Upper lobe of left lung (tissue), 6 donors: Measurements from ENCODE around the gene CFAP43. TPM values are rescaled to one million over a fixed set of nuclear protein-coding genes. Genes with fewer than 3 reads are reported as not detected.

Source experiments
- ATAC-seq, 2 donors: fragments of 200-7000 bp; cut with Tn5 transposase; one replicate each; pipeline ENCODE4 v1.9.1; 2022; ENCODE audit warnings: mild to moderate bottlenecking in 2 of 2, moderate library complexity in 2 of 2; ENCODE audit not compliant: low FRiP score in 2 of 2
- DNase-seq, 2 donors: peaks; one replicate each; pipeline ENCODE4 v3.0.0-alpha.2; 2019 to 2020
- H3K27ac ChIP-seq, 4 donors: fragments of 200-600 bp; sonication (generic); one replicate each; pipeline ENCODE4 v1.5.1; 2016 to 2019
- H3K27me3 ChIP-seq, 4 donors: fragments of 200-600 bp; sonication (generic); one replicate each; pipeline ENCODE4 v1.5.1; 2017 to 2019
- H3K36me3 ChIP-seq, 4 donors: fragments of 200-600 bp; sonication (generic); one replicate each; pipeline ENCODE4 v1.5.1; 2016 to 2019
- H3K4me1 ChIP-seq, 4 donors: fragments of 200-600 bp; sonication (generic); one replicate each; pipeline ENCODE4 v1.5.1; 2018 to 2019
- H3K4me3 ChIP-seq, 4 donors: fragments of 200-600 bp; sonication (generic); one replicate each; pipeline ENCODE4 v1.5.1; 2017 to 2019; ENCODE audit warnings: mild to moderate bottlenecking in 2 of 4, moderate library complexity in 1 of 4
- H3K9me3 ChIP-seq, 4 donors: fragments of 200-600 bp; sonication (generic); one replicate each; pipeline ENCODE4 v1.5.1; 2018 to 2019
- EP300 ChIP-seq, 4 donors: sonication (generic); formaldehyde crosslinking; IDR thresholded peaks; one replicate each; pipeline ENCODE4 v1.5.1; 2017; ENCODE audit warnings: antibody characterized with exemption in 4 of 4, control low read depth in 2 of 4
- POLR2A ChIP-seq, 4 donors: fragments of 450-650 bp; IDR thresholded peaks; one replicate each; pipeline ENCODE4 v1.5.1; 2016 to 2017; ENCODE audit warnings: antibody characterized with exemption in 4 of 4, mild to moderate bottlenecking in 2 of 4
- POLR2AphosphoS5 ChIP-seq, 2 donors: sonication (generic); formaldehyde crosslinking; IDR thresholded peaks; one replicate each; pipeline ENCODE4 v1.5.1; 2017; ENCODE audit warnings: antibody characterized with exemption in 2 of 2
- whole genome bisulfite sequencing, 2 donors: methylation state at CpG; one replicate each; pipeline ENCODE4 v1.1.5; 2017 to 2018; 5-methylcytosine and 5-hydroxymethylcytosine counted together
- total RNA-seq, 6 donors: library from RNA; depleted of rRNA in 4 of 6; stranded (reverse); fragments of >200 nt in 4 of 6; gene quantifications; one replicate each; pipeline versions ENCODE4 v1.1.0 to v1.2.1, GENCODE V29; 2016 to 2021
- TF ChIP-seq, protein P1 (sequence below), 6 experiments: fragments of 450-650 bp in 4 of 6; fragments of 200-600 bp in 2 of 6; sonication (generic) in 2 of 6; IDR thresholded peaks; one replicate each; pipeline ENCODE4 v1.5.1; 2016 to 2019; ENCODE audit warnings: antibody characterized with exemption in 6 of 6
- donor health status: DM: no; HTN: no; CAD: no; lungs with moderate emphysema.
- donor health status: DM: no; HTN: yes; CAD: no; lungs with severe emphysema.

Gene CFAP43
- total RNA-seq, 6 donors from 2014 or later, result 0.69 to 121 (median 10.0) TPM

DNA sequence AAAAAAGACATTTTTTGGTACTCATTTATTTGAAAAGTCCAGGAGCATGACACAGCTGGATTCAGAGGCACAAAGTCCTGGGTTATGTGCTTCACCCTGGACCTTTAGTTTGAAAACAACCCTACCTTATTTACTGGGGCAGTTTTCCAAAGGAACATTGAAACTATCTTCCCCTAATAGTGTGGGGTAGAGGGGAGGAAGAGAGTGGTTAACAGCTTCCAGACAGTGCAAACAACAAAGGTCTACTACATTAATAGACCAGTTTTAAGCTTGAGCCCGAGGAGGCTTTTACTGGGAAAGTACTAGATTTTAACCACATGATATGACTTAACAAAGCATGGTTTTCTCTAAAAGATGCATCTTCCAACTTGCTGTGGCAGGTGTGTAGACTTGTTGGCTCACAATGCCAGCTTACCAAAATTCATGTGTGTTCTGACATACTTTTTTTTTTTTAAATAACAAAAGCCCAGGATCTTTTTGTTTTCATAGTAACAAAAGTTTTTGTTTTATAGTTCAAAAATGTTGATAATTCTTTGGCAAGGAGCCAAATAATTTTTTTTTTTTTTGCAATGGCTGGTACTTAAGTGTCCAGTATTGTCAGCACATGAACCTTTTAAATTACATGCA lies 24.3 kb upstream of the CFAP43 start:
- Histone ChIP-seq H3K4me3 (peak overlapping the region in 3 of 4 donors; percentile 87 to 96 (median 94)), H3K9me3 (no peaks in the 10 kb centered on the region), H3K36me3 (peaks cover 19 to 42% (median 26%) of the 10 kb centered on the region in 4 donors), H3K27me3 (no peaks in the 10 kb centered on the region), H3K4me1 (peaks cover 57 to 64% (median 59%) of the 10 kb centered on the region in 4 donors), H3K27ac (peak overlapping the region; percentile 98 to 99 (median 99))
- WGBS, 2 donors, result 13 to 25% methylated on average over 1 of the region's 1 CpG
- ATAC-seq (no peak), DNase-seq (no peak)
- TF ChIP-seq POLR2AphosphoS5 (IDR thresholded peaks at IDR 0.05), result no peak
- no peak for TF ChIP-seq EP300 (IDR thresholded peaks at IDR 0.05)
- no peak for TF ChIP-seq POLR2A (IDR thresholded peaks at IDR 0.05)
- TF ChIP-seq, protein P1, sequence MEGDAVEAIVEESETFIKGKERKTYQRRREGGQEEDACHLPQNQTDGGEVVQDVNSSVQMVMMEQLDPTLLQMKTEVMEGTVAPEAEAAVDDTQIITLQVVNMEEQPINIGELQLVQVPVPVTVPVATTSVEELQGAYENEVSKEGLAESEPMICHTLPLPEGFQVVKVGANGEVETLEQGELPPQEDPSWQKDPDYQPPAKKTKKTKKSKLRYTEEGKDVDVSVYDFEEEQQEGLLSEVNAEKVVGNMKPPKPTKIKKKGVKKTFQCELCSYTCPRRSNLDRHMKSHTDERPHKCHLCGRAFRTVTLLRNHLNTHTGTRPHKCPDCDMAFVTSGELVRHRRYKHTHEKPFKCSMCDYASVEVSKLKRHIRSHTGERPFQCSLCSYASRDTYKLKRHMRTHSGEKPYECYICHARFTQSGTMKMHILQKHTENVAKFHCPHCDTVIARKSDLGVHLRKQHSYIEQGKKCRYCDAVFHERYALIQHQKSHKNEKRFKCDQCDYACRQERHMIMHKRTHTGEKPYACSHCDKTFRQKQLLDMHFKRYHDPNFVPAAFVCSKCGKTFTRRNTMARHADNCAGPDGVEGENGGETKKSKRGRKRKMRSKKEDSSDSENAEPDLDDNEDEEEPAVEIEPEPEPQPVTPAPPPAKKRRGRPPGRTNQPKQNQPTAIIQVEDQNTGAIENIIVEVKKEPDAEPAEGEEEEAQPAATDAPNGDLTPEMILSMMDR (IDR thresholded peaks at IDR 0.05), result no peak

DNA sequence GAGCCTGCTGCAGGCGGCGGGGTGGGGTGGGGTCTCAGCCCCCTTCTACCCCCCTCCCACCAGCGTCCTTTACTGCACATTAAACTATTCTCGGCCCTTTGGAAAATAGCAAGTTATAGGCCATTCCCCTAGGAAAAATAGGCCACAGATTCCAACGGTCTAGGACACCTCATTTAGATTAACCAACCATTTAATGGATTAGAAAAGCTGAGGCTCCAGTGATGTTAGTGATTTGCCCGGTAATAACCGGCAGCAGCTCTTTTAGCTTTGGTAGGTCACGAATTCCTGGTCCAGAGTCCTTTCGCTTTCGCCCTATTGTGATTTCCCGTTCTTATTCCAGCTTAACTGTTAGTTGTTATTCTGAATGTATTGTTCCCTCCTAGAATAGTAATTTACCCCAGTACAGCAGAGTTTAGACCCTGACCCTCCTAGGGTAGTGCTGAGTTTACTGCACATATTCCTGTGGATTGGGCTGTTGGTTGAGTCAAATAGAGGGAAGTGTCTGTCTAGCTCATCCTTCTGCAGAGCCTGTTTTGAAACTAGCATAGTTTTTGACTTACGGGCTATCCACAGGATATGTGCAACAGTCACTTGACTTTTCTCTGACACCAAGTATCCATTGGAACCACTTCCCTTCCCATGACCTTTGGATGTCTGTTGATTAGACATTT lies 23.3 kb upstream of the CFAP43 start:
- Histone ChIP-seq H3K36me3 (peaks cover 14 to 33% (median 20%) of the 10 kb centered on the region in 4 donors), H3K9me3 (no peaks in the 10 kb centered on the region), H3K4me3 (peak overlapping the region; percentile 87 to 96 (median 94)), H3K27ac (peak overlapping the region; percentile 98 to 99 (median 99)), H3K4me1 (peaks cover 47 to 54% (median 49%) of the 10 kb centered on the region in 4 donors), H3K27me3 (no peaks in the 10 kb centered on the region)
- peak in 3 of 4 donors; percentile 62 to 89 (median 65) for TF ChIP-seq POLR2A (IDR thresholded peaks at IDR 0.05)
- TF ChIP-seq, protein P1 (IDR thresholded peaks at IDR 0.05), result no peak
- TF ChIP-seq EP300 (IDR thresholded peaks at IDR 0.05), result peak in 1 of 4 donors; percentile 76
- peak; percentile 78 to 89 for TF ChIP-seq POLR2AphosphoS5 (IDR thresholded peaks at IDR 0.05)
- 0% methylated on average over 9 to 12 of the region's 12 CpGs for WGBS, 2 donors
- peak; percentile 77 to 79 for ATAC-seq
- no peak for DNase-seq

DNA sequence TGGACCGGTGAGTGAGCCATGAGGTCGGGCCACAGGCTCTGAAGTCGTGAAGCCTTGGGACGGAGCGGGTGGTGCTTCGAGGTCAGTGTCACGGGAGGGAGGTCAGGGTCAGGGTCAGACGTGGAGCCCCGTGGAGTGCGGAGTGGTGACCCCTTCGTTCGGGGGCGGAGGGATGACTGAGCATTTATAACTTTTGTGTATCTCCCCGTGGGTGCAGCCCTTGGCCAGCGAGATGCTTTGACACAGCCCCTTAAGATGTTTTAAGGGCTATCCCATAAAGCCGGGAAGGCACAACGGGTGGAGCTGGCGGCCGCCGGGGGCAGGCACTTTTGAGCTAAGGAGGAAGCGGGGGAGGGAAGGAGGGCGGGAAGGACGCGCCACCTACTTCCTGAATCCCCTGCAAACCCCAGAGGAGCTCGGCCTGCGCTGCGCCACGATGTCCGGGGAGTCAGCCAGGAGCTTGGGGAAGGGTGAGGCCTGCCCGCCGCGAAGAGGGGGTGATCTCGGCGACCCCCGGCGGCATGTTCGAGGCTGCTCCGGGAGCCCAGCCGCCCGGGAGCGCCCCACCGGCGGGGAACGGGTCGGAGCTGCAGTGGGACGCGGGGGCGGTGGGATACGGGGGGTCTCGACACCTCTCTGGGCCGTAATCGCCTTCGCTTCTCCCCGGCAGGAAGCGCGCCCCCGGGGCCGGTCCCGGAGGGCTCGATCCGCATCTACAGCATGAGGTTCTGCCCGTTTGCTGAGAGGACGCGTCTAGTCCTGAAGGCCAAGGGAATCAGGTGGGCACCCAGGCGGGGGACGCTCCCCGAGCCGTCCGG lies 22.5 kb upstream of the CFAP43 start, which contains the start of gene GSTO1:
TSS of gene GSTO1 (plus strand) at position 400 of the 818 bp plus-strand sequence. CDS start at position 437, 37 bp downstream.
- DNase-seq (peak; percentile 93), ATAC-seq (peak; percentile 91 to 96)
- TF ChIP-seq POLR2A (IDR thresholded peaks at IDR 0.05) (peak in 3 of 4 donors; percentile 83 to 95 (median 87)), EP300 (IDR thresholded peaks at IDR 0.05) (peak in 1 of 4 donors; percentile 24), POLR2AphosphoS5 (IDR thresholded peaks at IDR 0.05) (peak; percentile 93 to 97)
- TF ChIP-seq, protein P1 (IDR thresholded peaks at IDR 0.05), result peak in 2 of 6 experiments; percentile 8 to 19
- no peaks in the 10 kb centered on the region for H3K9me3 ChIP-seq
- no peaks in the 10 kb centered on the region for H3K27me3 ChIP-seq
- H3K27ac ChIP-seq, result peak within 1 kb of the TSS; percentile 98 to 99 (median 99)
- H3K4me1 ChIP-seq, result peaks cover 39 to 47% (median 42%) of the 10 kb centered on the region in 4 donors
- WGBS, 2 donors, result 1% methylated on average over 20 to 42 of the region's 69 CpGs
- H3K4me3 ChIP-seq, result peak within 1 kb of the TSS; percentile 87 to 96 (median 94)
- peaks cover 11 to 25% (median 16%) of the 10 kb centered on the region in 4 donors for H3K36me3 ChIP-seq

DNA sequence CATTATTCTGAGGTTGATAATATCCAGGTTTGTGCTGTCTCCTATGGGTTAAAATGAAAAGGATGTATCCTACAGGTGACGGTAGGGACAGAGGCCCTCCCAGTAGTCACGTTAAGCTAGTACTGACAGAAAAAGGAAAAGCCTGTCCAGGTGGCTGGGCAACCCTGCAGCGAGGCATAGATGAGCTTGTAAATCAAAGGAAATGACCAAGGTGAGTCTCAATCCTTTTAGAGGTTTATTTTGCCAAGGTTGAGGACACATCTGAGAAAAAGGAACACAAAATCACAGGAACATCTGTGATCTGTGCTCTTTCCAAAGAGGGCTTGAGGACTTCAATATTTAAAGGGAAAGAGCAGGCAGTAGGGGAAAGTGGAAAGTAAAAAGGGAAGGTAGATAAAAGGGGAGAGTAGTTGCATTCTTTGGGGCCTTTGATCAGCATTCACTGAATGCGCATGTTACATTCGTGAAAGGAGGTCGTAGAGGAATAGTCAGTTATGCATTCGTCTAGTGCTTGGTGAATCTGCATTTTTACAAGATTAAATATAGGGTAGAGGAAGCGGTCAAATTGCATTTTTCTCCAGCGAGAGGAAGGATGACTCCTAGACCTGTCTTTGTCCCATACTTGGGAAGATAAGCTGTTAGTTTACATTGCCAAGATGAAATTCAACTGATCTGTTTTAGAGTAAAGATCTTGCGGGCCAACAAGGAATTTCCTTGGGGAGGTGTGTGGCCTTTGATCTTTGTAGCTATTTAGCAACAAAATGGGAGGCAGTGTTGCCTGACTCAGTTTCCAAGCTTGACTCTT lies 21.6 kb upstream of the CFAP43 start:
- peak overlapping the region; percentile 98 to 99 (median 99) for H3K27ac ChIP-seq
- no peaks in the 10 kb centered on the region for H3K27me3 ChIP-seq
- WGBS, 2 donors, result 66 to 70% methylated on average over 10 of the region's 10 CpGs
- peak overlapping the region in 3 of 4 donors; percentile 87 to 96 (median 94) for H3K4me3 ChIP-seq
- peaks cover 8 to 17% (median 12%) of the 10 kb centered on the region in 4 donors for H3K36me3 ChIP-seq
- no peak for ATAC-seq
- DNase-seq, result no peak
- TF ChIP-seq POLR2AphosphoS5 (IDR thresholded peaks at IDR 0.05) (no peak), POLR2A (IDR thresholded peaks at IDR 0.05) (no peak), EP300 (IDR thresholded peaks at IDR 0.05) (no peak)
- TF ChIP-seq, protein P1 (IDR thresholded peaks at IDR 0.05), result no peak
- H3K4me1 ChIP-seq, result peaks cover 33 to 38% (median 35%) of the 10 kb centered on the region in 4 donors
- no peaks in the 10 kb centered on the region for H3K9me3 ChIP-seq
